Panc1 (cell line): Measurements from ENCODE around the gene SFXN3. TPM values are rescaled to one million over a fixed set of nuclear protein-coding genes. Genes with fewer than 3 reads are reported as not detected.

Source experiments
- ATAC-seq: fragments of 200-7000 bp; cut with Tn5 transposase; 2 replicates; pipeline ENCODE4 v1.9.1; 2020; ENCODE audit warnings: mild to moderate bottlenecking, moderate library complexity
- BruUV-seq: library from RNA; stranded (reverse); fragments of 400-500 nt; replicated peaks from 2 replicates; lab custom pipeline; 2021; lab: Mats Ljungman, UMichigan
- CTCF ChIA-PET: fragments of 300-600 bp; sonication (Branson Sonifier 250); formaldehyde crosslinking; loops from one replicate; lab custom pipeline; 2022; ENCODE audit warnings: antibody characterized with exemption; lab: Charles Lee
- POLR2A ChIA-PET: fragments of 300-600 bp; sonication (Branson Sonifier 250); formaldehyde crosslinking; loops from one replicate; lab custom pipeline; 2022; ENCODE audit warnings: antibody characterized with exemption; lab: Charles Lee
- DNase-seq: peaks from one replicate; pipeline ENCODE4 v3.0.0-alpha.2; 2010; ENCODE audit warnings: low read depth, low spot score
- H3K27ac ChIP-seq: 2 replicates; pipeline ENCODE4 v1.5.1; 2011; ENCODE audit warnings: mild to moderate bottlenecking, low read length, inconsistent platforms
- H3K27me3 ChIP-seq: fragments of 200-500 bp; sonication (Bioruptor generic); 2 replicates; pipeline ENCODE4 v1.6.0; 2014; ENCODE audit warnings: low read length, inconsistent platforms; ENCODE audit not compliant: control insufficient read depth, insufficient read depth
- H3K36me3 ChIP-seq: fragments of 200-500 bp; sonication (Bioruptor generic); 2 replicates; pipeline ENCODE4 v1.5.1; 2014; ENCODE audit warnings: inconsistent platforms, mild to moderate bottlenecking, low read length, moderate library complexity; ENCODE audit not compliant: control insufficient read depth, insufficient read depth
- H3K4me1 ChIP-seq: 2 replicates; pipeline ENCODE4 v1.5.1; 2011; ENCODE audit warnings: inconsistent platforms, mild to moderate bottlenecking, low read length, moderate library complexity; ENCODE audit not compliant: control insufficient read depth, insufficient read depth
- H3K4me3 ChIP-seq, 2 experiments: 2 replicates each; pipeline ENCODE4 v1.5.1; 2011 to 2012; ENCODE audit warnings: low read depth in 2 of 2, low read length in 2 of 2, mild to moderate bottlenecking in 2 of 2, inconsistent platforms in 1 of 2, moderate library complexity in 1 of 2
- H3K9me3 ChIP-seq: fragments of 200-500 bp; sonication (Bioruptor generic); 2 replicates; pipeline ENCODE4 v1.5.1; 2014; ENCODE audit warnings: low read depth, mild to moderate bottlenecking, inconsistent platforms, low read length, moderate library complexity; ENCODE audit not compliant: control insufficient read depth, insufficient read depth
- POLR2AphosphoS5 ChIP-seq: IDR thresholded peaks from 2 replicates; pipeline ENCODE4 v1.6.1; 2012; ENCODE audit warnings: mild to moderate bottlenecking, low read depth, low read length, moderate library complexity
- REST ChIP-seq, 2 experiments: IDR thresholded peaks; 2 replicates each; pipeline ENCODE4 v1.6.1; 2011 to 2012; ENCODE audit warnings: low read depth in 2 of 2, control low read depth in 1 of 2, low read length in 1 of 2, mild to moderate bottlenecking in 1 of 2, moderate library complexity in 1 of 2; ENCODE audit not compliant: insufficient read depth in 1 of 2
- SIN3A ChIP-seq: IDR thresholded peaks from 2 replicates; pipeline ENCODE4 v1.6.1; 2012; ENCODE audit warnings: low read depth, mild to moderate bottlenecking, low read length, moderate library complexity, borderline replicate concordance; ENCODE audit not compliant: insufficient read depth
- TCF7L2 ChIP-seq: IDR thresholded peaks from 2 replicates; pipeline ENCODE4 v1.6.1; 2011; ENCODE audit warnings: mild to moderate bottlenecking, low read depth, low read length, inconsistent platforms
- in situ Hi-C: cut with HindIII; loops from 2 replicates; pipeline ENCODE4 v1.10.0; 2016; ENCODE audit warnings: low sequenced_read_pairs, low pct_unique_long_range_greater_than_20kb
- intact Hi-C: fragments of 100-400 bp; cut with micrococcal nuclease; formaldehyde crosslinking; loops from one replicate; pipeline ENCODE4 v1.10.0; 2022; ENCODE audit not compliant: unreplicated experiment
- total RNA-seq: library from RNA; stranded (reverse); gene quantifications from one replicate; pipeline ENCODE4 v1.2.1, GENCODE V29; 2021; ENCODE audit not compliant: unreplicated experiment
- TF ChIP-seq, protein P1 (sequence below): fragments of 450-650 bp; IDR thresholded peaks from 2 replicates; pipeline ENCODE4 v1.5.1; 2017; ENCODE audit warnings: mild to moderate bottlenecking

Gene SFXN3
- total RNA-seq, 1 experiment from 2014 or later, result 15.3 TPM

DNA sequence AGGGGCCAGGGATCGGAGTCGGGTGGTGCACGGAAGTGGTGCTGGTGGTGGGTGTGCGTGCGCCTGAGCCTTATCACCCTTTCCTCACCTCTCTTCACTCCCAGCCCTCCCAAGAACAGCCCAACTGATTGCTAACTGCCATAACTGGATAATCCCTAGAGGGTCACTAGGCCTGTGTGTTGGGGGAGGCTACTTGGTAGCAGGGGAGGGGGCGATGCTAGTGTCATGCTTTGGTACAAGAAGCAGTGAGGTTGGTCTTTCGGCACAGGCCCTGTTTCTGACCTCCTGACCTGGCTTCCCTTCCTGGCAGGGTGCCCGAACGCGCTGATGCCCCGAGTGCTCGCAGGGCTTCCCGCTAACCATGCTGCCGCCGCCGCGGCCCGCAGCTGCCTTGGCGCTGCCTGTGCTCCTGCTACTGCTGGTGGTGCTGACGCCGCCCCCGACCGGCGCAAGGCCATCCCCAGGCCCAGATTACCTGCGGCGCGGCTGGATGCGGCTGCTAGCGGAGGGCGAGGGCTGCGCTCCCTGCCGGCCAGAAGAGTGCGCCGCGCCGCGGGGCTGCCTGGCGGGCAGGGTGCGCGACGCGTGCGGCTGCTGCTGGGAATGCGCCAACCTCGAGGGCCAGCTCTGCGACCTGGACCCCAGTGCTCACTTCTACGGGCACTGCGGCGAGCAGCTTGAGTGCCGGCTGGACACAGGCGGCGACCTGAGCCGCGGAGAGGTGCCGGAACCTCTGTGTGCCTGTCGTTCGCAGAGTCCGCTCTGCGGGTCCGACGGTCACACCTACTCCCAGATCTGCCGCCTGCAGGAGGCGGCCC, 31.4 kb downstream of the SFXN3 start:
- Histone ChIP-seq H3K27me3 (no peaks in the 10 kb centered on the region), H3K9me3 (no peaks in the 10 kb centered on the region), H3K27ac (peak overlapping the region; percentile 99), H3K36me3 (peaks cover 6% of the 10 kb centered on the region; the same call in 1 of the 2 replicates), H3K4me3 (peak overlapping the region; percentile 76 to 77), H3K4me1 (peaks cover 52% of the 10 kb centered on the region)
- ChIA-PET CTCF (interaction anchor here (0.7 to 2.2 kb wide), 5 partner anchors 12 to 141 kb away, joined by 3 to 19 read pairs (median 3); no protein-coding TSS in a partner anchor), POLR2A (interaction anchor here (0.6 to 1.2 kb wide), 2 partner anchors 11 to 1010 kb away, joined by 5 to 12 read pairs; no protein-coding TSS in a partner anchor)
- TF ChIP-seq, protein P1, sequence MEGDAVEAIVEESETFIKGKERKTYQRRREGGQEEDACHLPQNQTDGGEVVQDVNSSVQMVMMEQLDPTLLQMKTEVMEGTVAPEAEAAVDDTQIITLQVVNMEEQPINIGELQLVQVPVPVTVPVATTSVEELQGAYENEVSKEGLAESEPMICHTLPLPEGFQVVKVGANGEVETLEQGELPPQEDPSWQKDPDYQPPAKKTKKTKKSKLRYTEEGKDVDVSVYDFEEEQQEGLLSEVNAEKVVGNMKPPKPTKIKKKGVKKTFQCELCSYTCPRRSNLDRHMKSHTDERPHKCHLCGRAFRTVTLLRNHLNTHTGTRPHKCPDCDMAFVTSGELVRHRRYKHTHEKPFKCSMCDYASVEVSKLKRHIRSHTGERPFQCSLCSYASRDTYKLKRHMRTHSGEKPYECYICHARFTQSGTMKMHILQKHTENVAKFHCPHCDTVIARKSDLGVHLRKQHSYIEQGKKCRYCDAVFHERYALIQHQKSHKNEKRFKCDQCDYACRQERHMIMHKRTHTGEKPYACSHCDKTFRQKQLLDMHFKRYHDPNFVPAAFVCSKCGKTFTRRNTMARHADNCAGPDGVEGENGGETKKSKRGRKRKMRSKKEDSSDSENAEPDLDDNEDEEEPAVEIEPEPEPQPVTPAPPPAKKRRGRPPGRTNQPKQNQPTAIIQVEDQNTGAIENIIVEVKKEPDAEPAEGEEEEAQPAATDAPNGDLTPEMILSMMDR, result peak; percentile 95
- TF ChIP-seq POLR2AphosphoS5, result no peak
- DNase-seq (no peak), ATAC-seq (peak; percentile 31)
- BruUV-seq, result no TSS peak
- intact Hi-C loops (no loop called here), in situ Hi-C loops (no loop called here)

DNA sequence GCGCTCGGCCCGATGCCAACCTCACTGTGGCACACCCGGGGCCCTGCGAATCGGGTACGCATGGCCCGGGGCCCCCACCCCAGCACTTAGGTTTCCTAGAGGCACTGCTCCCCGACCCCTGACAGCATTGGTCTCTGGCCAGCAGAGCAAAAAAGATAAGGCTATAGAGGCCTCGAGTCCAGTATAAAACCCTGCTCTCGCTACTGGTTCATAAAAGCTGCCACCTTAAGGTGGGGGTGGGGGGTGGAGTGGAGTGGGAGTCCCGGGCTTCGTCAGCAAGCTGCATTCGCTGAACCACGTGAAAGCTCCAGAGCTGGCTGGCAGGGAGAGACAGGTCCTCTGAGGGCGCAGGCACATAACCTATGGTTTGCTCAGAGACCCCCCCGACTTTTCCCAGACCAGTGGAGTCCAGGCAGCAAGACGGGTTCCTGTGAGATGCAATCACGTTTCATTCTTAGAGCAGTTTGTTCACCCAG, 32.1 kb downstream of the SFXN3 start:
- H3K27ac ChIP-seq, result peak overlapping the region; percentile 99
- POLR2A ChIA-PET, result no interaction called here
- peaks cover 6% of the 10 kb centered on the region; the same call in 1 of the 2 replicates for H3K36me3 ChIP-seq
- CTCF ChIA-PET, result interaction anchor here (0.7 to 2.2 kb wide), 2 partner anchors 21 to 37 kb away, joined by 3 to 19 read pairs; no protein-coding TSS in a partner anchor
- ATAC-seq (no peak), DNase-seq (no peak)
- no TSS peak for BruUV-seq
- H3K4me3 ChIP-seq, result peak overlapping the region; percentile 76 to 77
- no peaks in the 10 kb centered on the region for H3K27me3 ChIP-seq
- H3K4me1 ChIP-seq, result peaks cover 52% of the 10 kb centered on the region
- intact Hi-C loops (no loop called here), in situ Hi-C loops (no loop called here)
- no peak for TF ChIP-seq TCF7L2
- TF ChIP-seq, protein P1, result no peak
- TF ChIP-seq POLR2AphosphoS5, result no peak
- TF ChIP-seq REST (IDR thresholded peaks at IDR 0.05; ENCODE audit: insufficient read depth in 1 of 2, low read depth in 2 of 2, low read length in 1 of 2), result no peak
- no peak for TF ChIP-seq SIN3A
- H3K9me3 ChIP-seq, result no peaks in the 10 kb centered on the region
